ENCODE results near the gene ADAMTS5.

ADAMTS5 gene

GRCh38 chr21:26977746-26978145 is 10.9 kb upstream of the ADAMTS5 start:
- no peak overlapping the region for H3K4me2 ChIP-seq (ENCODE audit: insufficient read depth, low read length, poor library complexity, severe bottlenecking)
- H3K23ac ChIP-seq (ENCODE audit: low read depth, low read length, poor library complexity), result no peak overlapping the region
- no peak overlapping the region for H2AFZ ChIP-seq (ENCODE audit: low read length)
- H3K9me3 ChIP-seq (replicated peaks in 1 of 2; ENCODE audit: control insufficient read depth in 2 of 2, insufficient read depth in 1 of 2, low read depth in 1 of 2, low read length in 2 of 2), result no peaks in the 10 kb centered on the region
- H4K8ac ChIP-seq (ENCODE audit: low read depth, low read length), result no peak overlapping the region
- no peak overlapping the region for H3K27ac ChIP-seq (replicated peaks; ENCODE audit: low read length)
- no CpG with 5 or more reads among the region's 3 CpGs for WGBS, 2 donors (ENCODE audit: extremely low coverage in 2 of 2, insufficient read length in 2 of 2, insufficient replicate concordance in 1 of 2)
- no peak overlapping the region for H2BK15ac ChIP-seq (ENCODE audit: low read length)
- H3K79me1 ChIP-seq (ENCODE audit: low read depth, low read length), result no peaks in the 10 kb centered on the region
- DNase-seq (ENCODE audit: low spot score), result no peak
- no peak overlapping the region for H3K18ac ChIP-seq (ENCODE audit: low read length)
- H2BK12ac ChIP-seq (ENCODE audit: low read length), result no peak overlapping the region
- H4K91ac ChIP-seq (ENCODE audit: low read depth, low read length, poor library complexity), result no peak overlapping the region
- no peaks in the 10 kb centered on the region for H3K4me1 ChIP-seq (ENCODE audit: control insufficient read depth in 2 of 2, insufficient read depth in 1 of 2, low read depth in 1 of 2, low read length in 2 of 2)
- no peak overlapping the region for H2AK5ac ChIP-seq (ENCODE audit: low read depth, low read length)
- no peak overlapping the region for H3K4me3 ChIP-seq (ENCODE audit: low read length in 2 of 2)
- no peak overlapping the region for H3K9ac ChIP-seq (ENCODE audit: low read depth, low read length, poor library complexity)
- H2BK5ac ChIP-seq (ENCODE audit: low read length), result no peak overlapping the region
- H3K27me3 ChIP-seq (ENCODE audit: control insufficient read depth in 3 of 3, insufficient read depth in 3 of 3, low read depth in 1 of 3, low read length in 3 of 3), result peaks cover 0 to 13% (median 0%) of the 10 kb centered on the region in 3 experiments
- H3K36me3 ChIP-seq (replicated peaks in 1 of 2; ENCODE audit: control insufficient read depth in 2 of 2, insufficient read depth in 2 of 2, low read length in 2 of 2), result no peaks in the 10 kb centered on the region
- no peak overlapping the region for H3K4ac ChIP-seq (ENCODE audit: low read length)
- H3K14ac ChIP-seq (ENCODE audit: low read length), result no peak overlapping the region
- no peak overlapping the region for H2BK120ac ChIP-seq (ENCODE audit: low read depth, low read length)

- no peak overlapping the region for H3K4me3 ChIP-seq (ENCODE audit: low read length in 2 of 2)
- no peaks in the 10 kb centered on the region for H3K36me3 ChIP-seq (replicated peaks in 1 of 2; ENCODE audit: control insufficient read depth in 2 of 2, insufficient read depth in 2 of 2, low read length in 2 of 2)
- H4K91ac ChIP-seq (ENCODE audit: low read depth, low read length, poor library complexity), result no peak overlapping the region
- H3K9me3 ChIP-seq (replicated peaks in 1 of 2; ENCODE audit: control insufficient read depth in 2 of 2, insufficient read depth in 1 of 2, low read depth in 1 of 2, low read length in 2 of 2), result no peaks in the 10 kb centered on the region
- H2BK15ac ChIP-seq (ENCODE audit: low read length), result no peak overlapping the region
- H3K79me1 ChIP-seq (ENCODE audit: low read depth, low read length), result no peaks in the 10 kb centered on the region
- H3K4me2 ChIP-seq (ENCODE audit: insufficient read depth, low read length, poor library complexity, severe bottlenecking), result no peak overlapping the region
- H3K4me1 ChIP-seq (ENCODE audit: control insufficient read depth in 2 of 2, insufficient read depth in 1 of 2, low read depth in 1 of 2, low read length in 2 of 2), result no peaks in the 10 kb centered on the region
- no peak overlapping the region for H2BK120ac ChIP-seq (ENCODE audit: low read depth, low read length)
- no peak overlapping the region for H3K9ac ChIP-seq (ENCODE audit: low read depth, low read length, poor library complexity)
- H3K18ac ChIP-seq (ENCODE audit: low read length), result no peak overlapping the region
- DNase-seq (ENCODE audit: low spot score), result no peak
- H3K27me3 ChIP-seq (ENCODE audit: control insufficient read depth in 3 of 3, insufficient read depth in 3 of 3, low read depth in 1 of 3, low read length in 3 of 3), result peaks cover 0 to 55% (median 4%) of the 10 kb centered on the region in 3 experiments
- no peak overlapping the region for H2AK5ac ChIP-seq (ENCODE audit: low read depth, low read length)
- no peak overlapping the region for H4K8ac ChIP-seq (ENCODE audit: low read depth, low read length)
- H3K27ac ChIP-seq (replicated peaks; ENCODE audit: low read length), result no peak overlapping the region
- no peak overlapping the region for H2BK12ac ChIP-seq (ENCODE audit: low read length)
- no peak overlapping the region for H3K4ac ChIP-seq (ENCODE audit: low read length)
- no peak overlapping the region for H2AFZ ChIP-seq (ENCODE audit: low read length)
- H3K23ac ChIP-seq (ENCODE audit: low read depth, low read length, poor library complexity), result no peak overlapping the region
- WGBS, 2 donors (ENCODE audit: extremely low coverage in 2 of 2, insufficient read length in 2 of 2, insufficient replicate concordance in 1 of 2), result no CpG with 5 or more reads among the region's 2 CpGs
- no peak overlapping the region for H2BK5ac ChIP-seq (ENCODE audit: low read length)
- H3K14ac ChIP-seq (ENCODE audit: low read length), result no peak overlapping the region
These were observed 6.3 kb upstream of the ADAMTS5 start for GRCh38 chr21:26973226-26973625.

GRCh38 chr21:26972192-26972591 is 5.3 kb upstream of the ADAMTS5 start:
- no peak overlapping the region for H2BK15ac ChIP-seq (ENCODE audit: low read length)
- peaks cover 0 to 66% (median 13%) of the 10 kb centered on the region in 3 experiments for H3K27me3 ChIP-seq (ENCODE audit: control insufficient read depth in 3 of 3, insufficient read depth in 3 of 3, low read depth in 1 of 3, low read length in 3 of 3)
- H3K14ac ChIP-seq (ENCODE audit: low read length), result no peak overlapping the region
- no peak overlapping the region for H2AK5ac ChIP-seq (ENCODE audit: low read depth, low read length)
- H2AFZ ChIP-seq (ENCODE audit: low read length), result no peak overlapping the region
- no peak overlapping the region for H3K4me3 ChIP-seq (ENCODE audit: low read length in 2 of 2)
- no peak overlapping the region for H2BK120ac ChIP-seq (ENCODE audit: low read depth, low read length)
- H3K23ac ChIP-seq (ENCODE audit: low read depth, low read length, poor library complexity), result no peak overlapping the region
- H3K4me2 ChIP-seq (ENCODE audit: insufficient read depth, low read length, poor library complexity, severe bottlenecking), result no peak overlapping the region
- no CpG with 5 or more reads among the region's 2 CpGs for WGBS, 2 donors (ENCODE audit: extremely low coverage in 2 of 2, insufficient read length in 2 of 2, insufficient replicate concordance in 1 of 2)
- no peak for DNase-seq (ENCODE audit: low spot score)
- H3K36me3 ChIP-seq (replicated peaks in 1 of 2; ENCODE audit: control insufficient read depth in 2 of 2, insufficient read depth in 2 of 2, low read length in 2 of 2), result no peaks in the 10 kb centered on the region
- H3K4me1 ChIP-seq (ENCODE audit: control insufficient read depth in 2 of 2, insufficient read depth in 1 of 2, low read depth in 1 of 2, low read length in 2 of 2), result peaks cover 0 to 3% of the 10 kb centered on the region in 2 donors
- no peak overlapping the region for H4K8ac ChIP-seq (ENCODE audit: low read depth, low read length)
- no peak overlapping the region for H3K27ac ChIP-seq (replicated peaks; ENCODE audit: low read length)
- no peaks in the 10 kb centered on the region for H3K9me3 ChIP-seq (replicated peaks in 1 of 2; ENCODE audit: control insufficient read depth in 2 of 2, insufficient read depth in 1 of 2, low read depth in 1 of 2, low read length in 2 of 2)
- H3K18ac ChIP-seq (ENCODE audit: low read length), result no peak overlapping the region
- no peak overlapping the region for H3K9ac ChIP-seq (ENCODE audit: low read depth, low read length, poor library complexity)
- H2BK5ac ChIP-seq (ENCODE audit: low read length), result no peak overlapping the region
- H3K79me1 ChIP-seq (ENCODE audit: low read depth, low read length), result no peaks in the 10 kb centered on the region
- no peak overlapping the region for H4K91ac ChIP-seq (ENCODE audit: low read depth, low read length, poor library complexity)
- H2BK12ac ChIP-seq (ENCODE audit: low read length), result no peak overlapping the region
- H3K4ac ChIP-seq (ENCODE audit: low read length), result no peak overlapping the region

DNA sequence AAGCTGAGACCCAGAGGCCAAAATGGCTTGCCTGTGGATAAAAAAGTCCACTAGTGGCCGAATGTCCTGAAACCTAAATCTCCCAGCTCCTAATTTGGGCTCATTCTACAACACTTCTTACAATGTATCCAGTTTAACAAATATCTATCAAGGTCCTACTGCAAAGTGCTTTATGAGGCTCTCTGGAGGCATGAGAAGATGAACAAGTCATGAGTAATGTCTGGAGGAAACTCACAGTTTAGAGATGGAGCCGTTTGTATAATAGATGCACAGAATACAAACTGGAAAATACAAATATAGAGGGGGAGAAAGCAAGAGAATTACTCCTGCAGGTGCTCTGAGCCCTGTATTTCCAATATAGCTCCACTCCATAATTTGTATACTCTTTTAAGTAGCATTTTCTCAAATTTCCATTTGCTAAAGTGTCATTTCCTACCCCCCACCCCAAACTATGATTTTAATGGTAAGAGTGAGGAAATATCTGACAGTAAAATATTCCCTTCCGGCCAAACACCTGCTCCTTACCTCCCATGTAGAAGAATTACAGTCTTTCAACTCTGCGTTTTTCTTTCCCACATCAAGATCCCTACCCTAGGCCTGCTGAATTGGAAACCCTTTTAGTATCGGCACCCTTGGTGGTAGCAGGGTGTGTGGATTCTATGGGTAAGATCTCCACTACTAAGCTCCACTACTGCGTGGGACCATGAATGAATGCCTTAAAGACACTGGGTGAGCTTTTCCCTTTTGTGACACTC is 3.3 kb upstream of the ADAMTS5 start:
- Histone ChIP-seq H2AFZ (ENCODE audit: low read length) (no peak overlapping the region), H3K4me2 (ENCODE audit: insufficient read depth, low read length, poor library complexity, severe bottlenecking) (no peak overlapping the region), H3K4me3 (ENCODE audit: low read length in 2 of 2) (no peak overlapping the region), H4K8ac (ENCODE audit: low read depth, low read length) (no peak overlapping the region), H2BK120ac (ENCODE audit: low read depth, low read length) (no peak overlapping the region), H2BK5ac (ENCODE audit: low read length) (no peak overlapping the region), H4K91ac (ENCODE audit: low read depth, low read length, poor library complexity) (no peak overlapping the region), H3K9me3 (replicated peaks in 1 of 2; ENCODE audit: control insufficient read depth in 2 of 2, insufficient read depth in 1 of 2, low read depth in 1 of 2, low read length in 2 of 2) (no peaks in the 10 kb centered on the region), H2AK5ac (ENCODE audit: low read depth, low read length) (no peak overlapping the region), H3K4ac (ENCODE audit: low read length) (no peak overlapping the region), H3K9ac (ENCODE audit: low read depth, low read length, poor library complexity) (no peak overlapping the region), H3K36me3 (replicated peaks in 1 of 2; ENCODE audit: control insufficient read depth in 2 of 2, insufficient read depth in 2 of 2, low read length in 2 of 2) (no peaks in the 10 kb centered on the region), H3K18ac (ENCODE audit: low read length) (no peak overlapping the region), H2BK12ac (ENCODE audit: low read length) (no peak overlapping the region), H3K14ac (ENCODE audit: low read length) (no peak overlapping the region), H3K23ac (ENCODE audit: low read depth, low read length, poor library complexity) (no peak overlapping the region), H3K79me1 (ENCODE audit: low read depth, low read length) (no peaks in the 10 kb centered on the region), H3K27ac (replicated peaks; ENCODE audit: low read length) (no peak overlapping the region), H3K27me3 (ENCODE audit: control insufficient read depth in 3 of 3, insufficient read depth in 3 of 3, low read depth in 1 of 3, low read length in 3 of 3) (peaks cover 7 to 84% (median 29%) of the 10 kb centered on the region in 3 experiments), H3K4me1 (ENCODE audit: control insufficient read depth in 2 of 2, insufficient read depth in 1 of 2, low read depth in 1 of 2, low read length in 2 of 2) (peaks cover 0 to 8% of the 10 kb centered on the region in 2 donors), H2BK15ac (ENCODE audit: low read length) (no peak overlapping the region)
- no peak for DNase-seq (ENCODE audit: low spot score)
- WGBS, 2 donors (ENCODE audit: extremely low coverage in 2 of 2, insufficient read length in 2 of 2, insufficient replicate concordance in 1 of 2), result no CpG with 5 or more reads among the region's 6 CpGs
